ENCODE measurements around the gene LPP.

Gene LPP

GRCh38 chr3:188448813-188449212 is 294.9 kb downstream of the LPP start:
- DNase-seq, result no peak

GRCh38 chr3:188449421-188449820 is 295.5 kb downstream of the LPP start:
- no peak for DNase-seq

GRCh38 chr3:188452158-188452772 is 298.3 kb downstream of the LPP start:
- no peak for DNase-seq

GRCh38 chr3:188453431-188454384 is 299.8 kb downstream of the LPP start:
- no peak for DNase-seq

- no peak for DNase-seq
Observed at GRCh38 chr3:188455748-188456147, 301.8 kb downstream of the LPP start.

- no peak for DNase-seq
Observed at GRCh38 chr3:188458756-188459155, 304.8 kb downstream of the LPP start.

GRCh38 chr3:188465311-188465710 is 311.4 kb downstream of the LPP start:
- no peak for DNase-seq

GRCh38 chr3:188468196-188468595 is 314.2 kb downstream of the LPP start:
- no peak for DNase-seq

GRCh38 chr3:188468662-188469061 is 314.7 kb downstream of the LPP start:
- DNase-seq, result no peak

- no peak for DNase-seq
Observed at GRCh38 chr3:188469228-188469885, 315.4 kb downstream of the LPP start.

GRCh38 chr3:188470508-188471130 is 316.7 kb downstream of the LPP start:
- DNase-seq, result no peak

GRCh38 chr3:188471723-188472122 is 317.8 kb downstream of the LPP start:
- no peak for DNase-seq

GRCh38 chr3:188472336-188472735 is 318.4 kb downstream of the LPP start:
- DNase-seq, result no peak

- DNase-seq, result no peak
Observed at GRCh38 chr3:188473045-188473444, 319.1 kb downstream of the LPP start.

- no peak for DNase-seq
Observed at GRCh38 chr3:188473591-188474288, 319.8 kb downstream of the LPP start.

GRCh38 chr3:188476935-188477334 is 323.0 kb downstream of the LPP start:
- no peak for DNase-seq

- DNase-seq, result no peak
Observed at GRCh38 chr3:188480011-188480410, 326.1 kb downstream of the LPP start.

- no peak for DNase-seq
Observed at GRCh38 chr3:188482929-188483328, 329.0 kb downstream of the LPP start.

- no peak for DNase-seq
Observed at GRCh38 chr3:188486126-188486525, 332.2 kb downstream of the LPP start.

- no peak for DNase-seq
Observed at GRCh38 chr3:188486952-188487351, 333.0 kb downstream of the LPP start.

- no peak for DNase-seq
Observed at GRCh38 chr3:188487652-188488051, 333.7 kb downstream of the LPP start.

GRCh38 chr3:188488801-188489200 is 334.8 kb downstream of the LPP start:
- no peak for DNase-seq

Data from stimulated activated CD4-positive, alpha-beta T cell treated with anti-CD3 and anti-CD28 coated beads, Interleukin-15, amount 100 ng/mL, for 24 hours (primary cell).